Stimulated activated naive CD8-positive, alpha-beta T cell treated with anti-CD3 and anti-CD28 coated beads, Interleukin-15, amount 100 ng/mL, for 72 hours (primary cell): ENCODE results near the gene PPP2R3A.

Experiments
- ATAC-seq: fragments of 150-1000 bp; cut with Tn5 transposase; 2 replicates; pipeline ENCODE4 v1.10.0; 2021; ENCODE audit warnings: mild to moderate bottlenecking, moderate library complexity
- DNase-seq, 2 donors: peaks; one replicate each; pipeline ENCODE4 v3.0.0; 2021 to 2022
- H3K27ac Mint-ChIP-seq, 2 donors: one replicate each; pipeline ENCODE4 v1.8.0; 2022; ENCODE audit warnings: mild to moderate bottlenecking in 2 of 2, mixed read lengths in 2 of 2, moderate library complexity in 2 of 2
- H3K27me3 Mint-ChIP-seq: one replicate; pipeline ENCODE4 v1.8.0; 2022; ENCODE audit warnings: mixed read lengths
- H3K4me1 Mint-ChIP-seq: one replicate; pipeline ENCODE4 v1.8.0; 2022; ENCODE audit warnings: mild to moderate bottlenecking, mixed read lengths
- H3K4me3 Mint-ChIP-seq, 2 donors: one replicate each; pipeline ENCODE4 v1.8.0; 2022; ENCODE audit warnings: mild to moderate bottlenecking in 2 of 2, mixed read lengths in 2 of 2, moderate library complexity in 1 of 2
- H3K9me3 Mint-ChIP-seq, 2 donors: one replicate each; pipeline ENCODE4 v1.8.0; 2022; ENCODE audit warnings: mixed read lengths in 2 of 2

The PPP2R3A gene

GRCh38 chr3:136042608-136043221, 77.2 kb downstream of the PPP2R3A start:
- Mint-ChIP-seq H3K4me3 (no peak overlapping the region), H3K4me1 (no peaks in the 10 kb centered on the region), H3K9me3 (no peaks in the 10 kb centered on the region), H3K27me3 (peaks cover 7% of the 10 kb centered on the region), H3K27ac (no peak overlapping the region)
- no peak for DNase-seq
- no peak for ATAC-seq

GRCh38 chr3:136044980-136045745, 79.6 kb downstream of the PPP2R3A start:
- H3K4me3 Mint-ChIP-seq: no peak overlapping the region
- DNase-seq (no peak), ATAC-seq (no peak)
- no peaks in the 10 kb centered on the region for H3K9me3 Mint-ChIP-seq
- no peaks in the 10 kb centered on the region for H3K4me1 Mint-ChIP-seq
- H3K27me3 Mint-ChIP-seq: peaks cover 7% of the 10 kb centered on the region
- no peak overlapping the region for H3K27ac Mint-ChIP-seq

- Mint-ChIP-seq H3K27ac (no peak overlapping the region), H3K9me3 (no peaks in the 10 kb centered on the region), H3K4me3 (no peak overlapping the region), H3K27me3 (peaks cover 16% of the 10 kb centered on the region), H3K4me1 (no peaks in the 10 kb centered on the region)
- DNase-seq (no peak), ATAC-seq (no peak)
Measured at GRCh38 chr3:136048068-136048467, 82.5 kb downstream of the PPP2R3A start.

- ATAC-seq: no peak
- Mint-ChIP-seq H3K9me3 (no peaks in the 10 kb centered on the region), H3K27ac (no peak overlapping the region), H3K27me3 (peaks cover 10% of the 10 kb centered on the region), H3K4me3 (no peak overlapping the region), H3K4me1 (no peaks in the 10 kb centered on the region)
- no peak for DNase-seq
Measured at GRCh38 chr3:136050250-136050649, 84.7 kb downstream of the PPP2R3A start.

GRCh38 chr3:136055491-136055890, 90.0 kb downstream of the PPP2R3A start:
- H3K27me3 Mint-ChIP-seq: peaks cover 22% of the 10 kb centered on the region
- H3K27ac Mint-ChIP-seq: no peak overlapping the region
- no peaks in the 10 kb centered on the region for H3K9me3 Mint-ChIP-seq
- H3K4me1 Mint-ChIP-seq: no peaks in the 10 kb centered on the region
- DNase-seq (no peak), ATAC-seq (no peak)
- H3K4me3 Mint-ChIP-seq: no peak overlapping the region

- Mint-ChIP-seq H3K9me3 (peaks cover 0 to under 1% of the 10 kb centered on the region in 2 donors), H3K4me1 (no peaks in the 10 kb centered on the region)
Measured at GRCh38 chr3:136067211-136067610, 101.7 kb downstream of the PPP2R3A start.

GRCh38 chr3:136068708-136069107, 103.2 kb downstream of the PPP2R3A start:
- Mint-ChIP-seq H3K9me3 (no peaks in the 10 kb centered on the region), H3K4me1 (no peaks in the 10 kb centered on the region), H3K27me3 (no peaks in the 10 kb centered on the region), H3K4me3 (no peak overlapping the region), H3K27ac (no peak overlapping the region)
- no peak for DNase-seq
- no peak for ATAC-seq

More at GRCh38 chr3:136067211-136067610, 101.7 kb downstream of the PPP2R3A start:
- H3K27ac Mint-ChIP-seq: no peak overlapping the region
- no peak for ATAC-seq
- no peaks in the 10 kb centered on the region for H3K27me3 Mint-ChIP-seq
- no peak for DNase-seq
- H3K4me3 Mint-ChIP-seq: no peak overlapping the region

GRCh38 chr3:136069933-136070332, 104.4 kb downstream of the PPP2R3A start:
- no peaks in the 10 kb centered on the region for H3K27me3 Mint-ChIP-seq
- no peak for ATAC-seq
- no peaks in the 10 kb centered on the region for H3K9me3 Mint-ChIP-seq

GRCh38 chr3:136070334-136070733, 104.8 kb downstream of the PPP2R3A start:
- Mint-ChIP-seq H3K4me3 (no peak overlapping the region), H3K9me3 (no peaks in the 10 kb centered on the region), H3K27ac (no peak overlapping the region), H3K27me3 (no peaks in the 10 kb centered on the region), H3K4me1 (peaks cover 3% of the 10 kb centered on the region)
- ATAC-seq: no peak
- DNase-seq: no peak

More at GRCh38 chr3:136069933-136070332, 104.4 kb downstream of the PPP2R3A start:
- no peaks in the 10 kb centered on the region for H3K4me1 Mint-ChIP-seq
- no peak for DNase-seq
- H3K4me3 Mint-ChIP-seq: no peak overlapping the region
- H3K27ac Mint-ChIP-seq: no peak overlapping the region

- Mint-ChIP-seq H3K27me3 (no peaks in the 10 kb centered on the region), H3K9me3 (no peaks in the 10 kb centered on the region), H3K4me1 (peaks cover 5% of the 10 kb centered on the region), H3K27ac (peak overlapping the region in 1 of 2 donors; percentile 21), H3K4me3 (no peak overlapping the region)
- no peak for ATAC-seq
- no peak for DNase-seq
Measured at GRCh38 chr3:136070953-136071949, 105.7 kb downstream of the PPP2R3A start.

- ATAC-seq (no peak), DNase-seq (no peak)
- Mint-ChIP-seq H3K27ac (no peak overlapping the region), H3K27me3 (no peaks in the 10 kb centered on the region), H3K9me3 (no peaks in the 10 kb centered on the region), H3K4me1 (peaks cover 5% of the 10 kb centered on the region), H3K4me3 (no peak overlapping the region)
Measured at GRCh38 chr3:136074546-136075170, 109.1 kb downstream of the PPP2R3A start.

GRCh38 chr3:136075218-136075808, 109.8 kb downstream of the PPP2R3A start:
- Mint-ChIP-seq H3K4me3 (no peak overlapping the region), H3K9me3 (no peaks in the 10 kb centered on the region), H3K27me3 (no peaks in the 10 kb centered on the region), H3K27ac (no peak overlapping the region), H3K4me1 (peaks cover 5% of the 10 kb centered on the region)
- DNase-seq (peak; percentile 54 to 68), ATAC-seq (peak; percentile 64)

- H3K9me3 Mint-ChIP-seq: no peaks in the 10 kb centered on the region
- ATAC-seq (no peak), DNase-seq (no peak)
- H3K27me3 Mint-ChIP-seq: no peaks in the 10 kb centered on the region
- peaks cover 5% of the 10 kb centered on the region for H3K4me1 Mint-ChIP-seq
- H3K27ac Mint-ChIP-seq: no peak overlapping the region
- no peak overlapping the region for H3K4me3 Mint-ChIP-seq
Measured at GRCh38 chr3:136075811-136076210, 110.3 kb downstream of the PPP2R3A start.

GRCh38 chr3:136078421-136079364, 113.2 kb downstream of the PPP2R3A start:
- no peaks in the 10 kb centered on the region for H3K27me3 Mint-ChIP-seq
- H3K9me3 Mint-ChIP-seq: no peaks in the 10 kb centered on the region
- DNase-seq (no peak), ATAC-seq (no peak)
- peaks cover 5% of the 10 kb centered on the region for H3K4me1 Mint-ChIP-seq
- no peak overlapping the region for H3K4me3 Mint-ChIP-seq
- no peak overlapping the region for H3K27ac Mint-ChIP-seq
